Osteoblast (primary cell): ENCODE results near the gene TUBA1B. TPM values are rescaled to one million over a fixed set of nuclear protein-coding genes. Genes with fewer than 3 reads are reported as not detected.
"Not testable (repeated sequence)": the region's sequence is repeated elsewhere in the genome, so short reads cannot be mapped to it uniquely, and the experiment has no call there.

Experiments
- DNase-seq: peaks from one replicate; pipeline ENCODE4 v3.0.0; 2011; ENCODE audit warnings: low spot score, mixed read lengths; ENCODE audit not compliant: insufficient read length; ENCODE audit errors: missing footprints
- H2AFZ ChIP-seq: 2 replicates; pipeline ENCODE4 v1.6.0; 2011; ENCODE audit warnings: mild to moderate bottlenecking, low read length
- H3K27ac ChIP-seq: 2 replicates; pipeline ENCODE4 v1.5.1; 2011; ENCODE audit warnings: mild to moderate bottlenecking, low read depth, low read length, moderate library complexity
- H3K27me3 ChIP-seq: 2 replicates; pipeline ENCODE4 v1.6.0; 2012; ENCODE audit warnings: mild to moderate bottlenecking, control low read depth, inconsistent platforms, low read length, moderate library complexity; ENCODE audit not compliant: insufficient read depth
- H3K36me3 ChIP-seq: 2 replicates; pipeline ENCODE4 v1.5.1; 2011; ENCODE audit warnings: mild to moderate bottlenecking, low read length, control low read depth, moderate library complexity; ENCODE audit not compliant: insufficient read depth
- H3K4me1 ChIP-seq: 2 replicates; pipeline ENCODE4 v1.5.1; 2011; ENCODE audit warnings: mild to moderate bottlenecking, low read length, control low read depth, moderate library complexity; ENCODE audit not compliant: insufficient read depth
- H3K4me2 ChIP-seq: 2 replicates; pipeline ENCODE4 v1.6.0; 2011; ENCODE audit warnings: mild to moderate bottlenecking, low read length; ENCODE audit not compliant: insufficient read depth
- H3K4me3 ChIP-seq: fragments of 200-600 bp; sonication (generic); 3 replicates; pipeline ENCODE4 v1.5.1; 2012; ENCODE audit warnings: mild to moderate bottlenecking, low read length, inconsistent platforms; ENCODE audit not compliant: insufficient read depth
- H3K79me2 ChIP-seq: 2 replicates; pipeline ENCODE4 v1.6.0; 2012; ENCODE audit warnings: mild to moderate bottlenecking, low read length, control low read depth, inconsistent platforms; ENCODE audit not compliant: insufficient read depth
- H3K9me3 ChIP-seq: 2 replicates; pipeline ENCODE4 v1.5.1; 2011; ENCODE audit warnings: low read depth, low read length, control low read depth
- H4K20me1 ChIP-seq: 2 replicates; pipeline ENCODE4 v1.6.0; 2012; ENCODE audit warnings: mild to moderate bottlenecking, low read length, control low read depth; ENCODE audit not compliant: insufficient read depth
- total RNA-seq: library from RNA; depleted of rRNA; stranded (reverse); fragments of >200 nt; gene quantifications from 2 replicates; pipeline ENCODE4 v1.2.3, GENCODE V29; 2012
- TF ChIP-seq, protein P1 (sequence below): IDR thresholded peaks from 2 replicates; pipeline ENCODE4 v1.5.1; 2011; ENCODE audit warnings: mild to moderate bottlenecking, low read depth, low read length, moderate library complexity; ENCODE audit errors: extremely low read depth

Gene TUBA1B
- 578 and 616 TPM in 2 replicates for total RNA-seq

DNA sequence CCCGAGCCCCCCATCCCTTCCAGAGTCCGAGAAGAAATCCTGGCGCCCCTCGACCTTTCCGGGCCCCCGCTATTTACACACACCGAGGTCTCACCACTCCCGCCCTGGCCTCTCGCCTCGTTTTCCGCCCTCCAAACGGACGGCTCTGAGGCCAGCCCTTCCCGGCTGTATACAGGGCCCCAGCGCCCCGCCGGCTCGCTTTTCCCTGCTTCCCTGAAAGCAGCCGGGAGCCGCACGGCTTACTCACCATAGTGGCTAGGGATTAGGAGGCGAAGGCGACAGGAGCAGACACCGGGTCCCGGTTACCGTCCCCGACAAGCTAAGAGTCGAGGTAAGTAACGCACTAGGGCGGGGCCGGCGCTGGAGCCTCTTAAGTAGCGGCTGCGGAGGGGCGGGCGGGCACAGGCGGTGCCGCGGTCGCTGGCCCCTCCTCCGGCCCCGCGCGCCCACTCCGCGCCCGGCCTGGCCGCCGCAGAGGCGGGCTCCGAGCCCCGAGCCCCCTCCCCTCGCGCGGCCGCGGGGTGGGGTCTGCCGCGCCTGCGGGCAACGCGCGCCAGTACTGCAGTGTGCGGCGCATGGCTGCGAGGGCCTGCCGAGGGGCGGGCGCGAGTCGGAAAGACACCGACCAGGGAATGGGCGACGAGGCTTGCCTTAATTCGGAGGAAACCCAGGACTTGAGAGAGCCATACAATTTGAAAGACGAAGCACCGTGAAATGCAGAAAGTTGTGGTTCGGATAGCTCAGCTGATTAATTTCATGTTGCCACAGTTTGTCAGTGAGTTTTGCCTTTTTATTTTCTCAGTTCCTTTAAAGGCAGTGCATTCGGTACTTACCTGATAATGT is at the start of gene TUBA1B:
TSS of gene TUBA1B (minus strand) at position 345 of the 843 bp plus-strand sequence. CDS start at position 250, 95 bp downstream.
- H3K27ac ChIP-seq: peak within 1 kb of the TSS; percentile 100
- H3K4me1 ChIP-seq: peaks cover 34% of the 10 kb centered on the region
- TF ChIP-seq, protein P1, sequence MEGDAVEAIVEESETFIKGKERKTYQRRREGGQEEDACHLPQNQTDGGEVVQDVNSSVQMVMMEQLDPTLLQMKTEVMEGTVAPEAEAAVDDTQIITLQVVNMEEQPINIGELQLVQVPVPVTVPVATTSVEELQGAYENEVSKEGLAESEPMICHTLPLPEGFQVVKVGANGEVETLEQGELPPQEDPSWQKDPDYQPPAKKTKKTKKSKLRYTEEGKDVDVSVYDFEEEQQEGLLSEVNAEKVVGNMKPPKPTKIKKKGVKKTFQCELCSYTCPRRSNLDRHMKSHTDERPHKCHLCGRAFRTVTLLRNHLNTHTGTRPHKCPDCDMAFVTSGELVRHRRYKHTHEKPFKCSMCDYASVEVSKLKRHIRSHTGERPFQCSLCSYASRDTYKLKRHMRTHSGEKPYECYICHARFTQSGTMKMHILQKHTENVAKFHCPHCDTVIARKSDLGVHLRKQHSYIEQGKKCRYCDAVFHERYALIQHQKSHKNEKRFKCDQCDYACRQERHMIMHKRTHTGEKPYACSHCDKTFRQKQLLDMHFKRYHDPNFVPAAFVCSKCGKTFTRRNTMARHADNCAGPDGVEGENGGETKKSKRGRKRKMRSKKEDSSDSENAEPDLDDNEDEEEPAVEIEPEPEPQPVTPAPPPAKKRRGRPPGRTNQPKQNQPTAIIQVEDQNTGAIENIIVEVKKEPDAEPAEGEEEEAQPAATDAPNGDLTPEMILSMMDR: no peak
- H3K36me3 ChIP-seq: peaks cover 29% of the 10 kb centered on the region
- H2AFZ ChIP-seq: peak within 1 kb of the TSS; percentile 91
- H4K20me1 ChIP-seq: peaks cover 26% of the 10 kb centered on the region
- H3K4me2 ChIP-seq: peak within 1 kb of the TSS; percentile 97
- H3K4me3 ChIP-seq: peak within 1 kb of the TSS; percentile 98
- no peaks in the 10 kb centered on the region for H3K9me3 ChIP-seq
- peaks cover 45% of the 10 kb centered on the region for H3K79me2 ChIP-seq
- no peaks in the 10 kb centered on the region for H3K27me3 ChIP-seq
- DNase-seq: peak; percentile 96

DNA sequence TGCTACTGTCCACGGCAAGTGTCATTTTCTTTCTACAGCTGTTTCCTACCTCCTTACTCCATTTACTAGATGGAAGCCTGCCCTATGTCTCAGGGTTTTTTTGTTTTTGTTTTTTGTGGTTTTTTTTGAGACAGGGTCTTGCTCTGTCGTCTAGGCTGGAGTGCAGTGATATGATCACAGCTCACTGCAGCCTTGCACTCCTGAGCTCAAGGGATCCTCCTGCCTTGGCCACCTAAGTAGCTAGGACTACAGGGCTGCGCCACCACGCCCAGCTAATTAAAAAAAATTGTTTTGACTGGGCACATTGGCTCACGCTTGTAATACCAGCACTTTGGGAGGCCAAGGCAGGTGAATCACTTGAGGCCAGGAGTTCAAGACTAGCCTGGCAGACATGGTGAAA is 43.0 kb upstream of the TUBA1B start:
- Histone ChIP-seq H4K20me1 (no peaks in the 10 kb centered on the region), H3K4me3 (no peak overlapping the region), H2AFZ (no peak overlapping the region), H3K79me2 (no peaks in the 10 kb centered on the region), H3K4me2 (no peak overlapping the region), H3K36me3 (no peaks in the 10 kb centered on the region), H3K27me3 (no peaks in the 10 kb centered on the region), H3K4me1 (no peaks in the 10 kb centered on the region), H3K9me3 (no peaks in the 10 kb centered on the region), H3K27ac (no peak overlapping the region)
- DNase-seq: peak; percentile 9
- TF ChIP-seq, protein P1: no peak

DNA sequence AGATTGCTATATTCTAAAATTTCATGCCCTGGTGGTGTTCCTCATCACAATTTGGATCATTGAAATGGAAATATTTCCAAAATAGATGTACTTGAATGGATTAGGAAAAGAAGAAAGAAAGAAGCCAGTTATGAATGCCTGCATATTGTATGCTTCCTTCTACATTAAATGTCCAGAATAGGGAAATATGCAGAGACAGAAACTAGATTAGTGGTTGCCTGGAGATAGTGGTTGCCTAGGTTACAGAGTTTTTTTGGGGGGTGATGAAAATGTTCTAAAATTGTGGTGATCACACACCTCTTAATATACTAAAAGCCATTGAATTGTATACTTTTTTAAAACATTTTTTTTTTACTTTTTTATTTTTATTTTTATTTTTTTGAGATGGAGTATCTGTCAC is 39.7 kb upstream of the TUBA1B start:
- TF ChIP-seq, protein P1: no peak
- H3K9me3 ChIP-seq: no peaks in the 10 kb centered on the region
- H2AFZ ChIP-seq: no peak overlapping the region
- no peaks in the 10 kb centered on the region for H3K79me2 ChIP-seq
- H3K27me3 ChIP-seq: no peaks in the 10 kb centered on the region
- H3K27ac ChIP-seq: no peak overlapping the region
- H4K20me1 ChIP-seq: no peaks in the 10 kb centered on the region
- H3K4me2 ChIP-seq: no peak overlapping the region
- H3K4me3 ChIP-seq: no peak overlapping the region
- no peaks in the 10 kb centered on the region for H3K36me3 ChIP-seq
- no peak for DNase-seq
- H3K4me1 ChIP-seq: no peaks in the 10 kb centered on the region

DNA sequence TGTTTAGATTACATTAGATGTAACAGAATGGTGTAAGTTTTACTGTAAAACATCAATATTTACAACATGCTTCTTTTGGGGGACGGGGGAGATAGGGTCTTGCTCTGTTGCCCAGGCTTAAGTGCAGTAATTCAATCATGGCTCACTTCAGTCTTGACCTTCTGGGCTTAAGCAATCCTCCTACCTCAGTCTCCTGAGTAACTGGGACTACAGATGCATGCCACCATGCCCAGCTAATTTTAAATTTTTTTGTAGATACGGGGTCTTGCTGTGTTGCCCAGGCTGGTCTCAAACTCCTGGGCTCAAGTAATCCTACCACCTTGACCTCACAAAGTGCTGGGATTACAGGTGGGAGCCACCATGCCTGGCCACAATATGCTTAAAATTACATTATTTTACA is 33.9 kb upstream of the TUBA1B start:
- Histone ChIP-seq H3K4me3 (no peak overlapping the region), H3K79me2 (no peaks in the 10 kb centered on the region), H3K27me3 (no peaks in the 10 kb centered on the region), H2AFZ (no peak overlapping the region), H3K27ac (no peak overlapping the region), H3K4me2 (no peak overlapping the region), H3K4me1 (no peaks in the 10 kb centered on the region), H3K9me3 (no peaks in the 10 kb centered on the region), H3K36me3 (no peaks in the 10 kb centered on the region), H4K20me1 (no peaks in the 10 kb centered on the region)
- no peak for DNase-seq
- TF ChIP-seq, protein P1: no peak

DNA sequence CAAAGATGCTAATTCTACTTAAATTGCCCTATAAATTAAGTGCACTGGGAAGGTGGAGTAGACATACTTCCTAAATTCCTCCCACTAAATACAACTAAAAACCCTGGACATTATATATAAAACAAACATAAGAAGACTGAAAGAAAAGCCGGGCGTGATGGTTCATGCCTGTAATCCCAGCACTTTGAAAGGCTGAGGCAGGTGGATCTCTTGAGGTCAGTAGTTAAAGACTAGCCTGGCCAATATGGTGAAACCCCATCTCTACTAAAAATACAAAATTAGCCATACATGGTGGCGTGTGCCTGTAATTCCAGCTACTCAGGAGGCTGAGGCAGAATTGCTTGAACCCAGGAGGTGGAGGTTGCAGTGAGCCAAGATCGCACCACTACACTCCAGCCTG is 30.7 kb upstream of the TUBA1B start:
- not testable (repeated sequence) for H3K36me3 ChIP-seq, H3K79me2 ChIP-seq, DNase-seq, H3K27me3 ChIP-seq, H3K4me1 ChIP-seq, H2AFZ ChIP-seq, H3K27ac ChIP-seq, H3K9me3 ChIP-seq, H3K4me3 ChIP-seq, H4K20me1 ChIP-seq, H3K4me2 ChIP-seq
